Inflammatory macrophage (primary cell): ENCODE results near the gene ADARB2.

ENCODE experiments used
- DNase-seq, 2 donors: peaks; one replicate each; pipeline ENCODE4 v3.0.0-alpha.2; 2020 to 2022

Gene ADARB2

DNA sequence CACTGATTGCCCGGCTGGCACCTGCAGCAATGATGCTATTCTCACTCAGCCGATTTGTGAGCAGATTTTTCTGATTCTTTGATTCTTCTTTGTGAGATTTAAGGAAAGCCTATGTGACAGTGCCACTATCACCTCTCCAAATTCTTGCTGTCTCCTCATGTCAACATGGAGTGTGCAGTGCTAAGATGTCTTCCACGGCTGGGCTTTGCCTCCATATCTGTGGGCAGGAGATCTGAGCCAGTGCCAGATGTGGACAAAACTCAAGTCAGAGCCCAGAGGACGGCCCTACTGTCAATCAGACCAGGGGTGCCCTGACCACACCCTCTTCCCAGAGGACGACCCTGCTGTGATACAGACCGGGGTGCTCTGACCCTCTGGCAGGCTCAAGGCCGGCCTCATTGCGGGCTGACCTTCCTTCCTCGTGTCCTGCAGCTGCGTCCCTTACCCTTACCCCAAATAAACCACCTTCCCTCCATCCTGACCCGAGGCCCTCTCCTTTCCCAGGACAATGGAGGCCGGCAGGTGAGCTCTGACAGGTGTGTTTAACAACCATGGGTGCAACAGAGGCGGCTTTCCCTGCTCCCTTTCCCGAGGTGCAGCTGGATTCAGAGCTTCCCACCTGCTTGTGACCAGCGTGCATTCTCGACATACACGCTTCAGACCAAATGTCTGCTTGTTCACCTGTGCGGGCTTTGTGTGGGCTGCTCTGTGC, 221.4 kb downstream of the ADARB2 start:
- DNase-seq: no peak

DNA sequence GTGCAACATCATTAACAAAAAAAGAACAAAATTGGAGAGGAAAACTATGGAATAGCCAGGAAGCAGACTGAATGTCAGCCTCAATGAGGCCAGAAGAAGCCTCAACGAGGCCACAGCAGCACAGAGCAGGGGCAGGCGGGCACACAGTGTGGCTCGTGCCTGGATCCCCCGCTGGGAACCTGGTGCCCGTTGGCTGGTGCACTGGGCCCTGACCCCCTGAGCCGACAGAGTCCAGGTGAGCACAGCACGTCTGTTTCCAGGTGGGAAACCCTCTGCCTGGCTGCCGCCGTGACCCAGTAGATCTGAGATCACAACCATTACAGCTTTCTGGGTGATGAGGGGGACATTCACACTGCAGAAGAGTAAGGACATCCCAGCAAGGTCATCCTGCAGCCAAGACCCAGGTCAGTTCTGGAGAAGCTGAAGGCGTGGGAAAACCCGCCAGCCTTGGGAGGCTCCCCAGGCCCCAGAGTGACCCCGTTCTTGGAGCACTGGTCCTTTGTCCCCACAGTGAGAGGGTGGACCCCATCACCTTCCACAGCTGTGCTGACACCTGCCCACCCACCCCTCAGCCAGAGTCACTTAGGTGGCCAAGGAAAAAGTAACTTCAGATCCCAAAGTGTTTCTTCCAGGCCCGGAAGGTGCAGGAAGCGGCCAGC, 222.1 kb downstream of the ADARB2 start:
- DNase-seq: no peak

DNA sequence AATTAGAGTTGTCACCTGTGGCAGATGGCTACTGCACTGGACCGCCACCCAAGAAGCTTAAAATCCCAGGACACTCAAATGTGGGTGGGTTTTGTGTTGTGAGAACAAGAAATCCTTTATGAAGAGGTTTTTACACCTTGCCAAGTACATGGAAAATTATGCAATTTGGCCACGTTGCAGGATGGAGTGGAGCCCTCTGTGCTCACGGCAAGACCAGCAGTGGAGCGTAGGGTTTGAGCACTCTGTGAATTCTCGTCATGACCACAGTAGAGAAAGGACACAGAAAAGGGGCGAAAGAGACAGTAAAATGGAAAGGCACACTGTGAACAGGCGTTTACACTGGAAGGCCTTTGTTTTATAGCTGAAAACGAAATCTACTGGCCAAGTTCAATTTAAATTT, 222.6 kb downstream of the ADARB2 start:
- no peak for DNase-seq

DNA sequence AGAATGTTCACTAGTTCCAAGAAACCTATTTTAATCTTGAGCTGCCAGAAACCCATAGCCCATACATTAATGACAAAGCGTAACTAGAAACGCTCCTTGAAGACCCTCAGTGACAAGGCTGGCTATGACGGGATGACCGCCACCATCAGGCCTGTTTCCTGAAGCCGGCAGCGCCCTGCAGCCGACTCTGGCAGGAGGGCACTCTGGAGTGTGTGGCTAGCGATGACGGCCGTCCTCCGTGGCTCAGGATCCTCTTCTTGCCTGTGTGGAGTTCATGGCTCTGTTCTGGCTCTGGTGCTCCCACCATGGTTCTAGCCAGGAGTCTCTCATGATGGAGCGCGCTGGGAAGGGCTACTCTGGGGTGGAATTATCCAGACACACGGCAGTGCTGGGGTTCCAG, 224.1 kb downstream of the ADARB2 start:
- DNase-seq: no peak

DNA sequence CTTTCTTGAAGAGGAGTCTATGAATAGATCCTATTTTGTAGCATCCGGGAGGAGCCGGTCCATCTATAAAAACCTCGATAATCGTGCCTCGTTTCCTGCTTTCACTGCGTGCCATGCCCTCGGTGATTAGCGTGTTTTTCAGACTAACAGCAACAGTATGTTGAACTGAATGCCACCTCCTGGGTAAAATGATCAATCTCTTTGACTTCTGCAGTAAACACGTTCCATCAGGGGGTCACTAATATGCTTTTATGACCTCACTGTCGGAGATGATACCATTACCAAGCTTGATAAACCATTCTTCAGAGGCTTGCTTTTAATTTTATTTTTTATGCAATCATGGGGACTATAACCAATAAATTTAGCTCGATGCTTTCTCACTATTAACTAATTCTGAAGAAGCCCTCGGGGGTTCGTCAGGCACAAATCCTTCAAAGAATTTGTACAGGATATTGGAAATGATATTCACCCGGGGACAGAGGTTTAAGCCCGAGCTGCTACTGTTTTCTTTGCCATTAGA, 228.3 kb downstream of the ADARB2 start:
- DNase-seq: no peak

DNA sequence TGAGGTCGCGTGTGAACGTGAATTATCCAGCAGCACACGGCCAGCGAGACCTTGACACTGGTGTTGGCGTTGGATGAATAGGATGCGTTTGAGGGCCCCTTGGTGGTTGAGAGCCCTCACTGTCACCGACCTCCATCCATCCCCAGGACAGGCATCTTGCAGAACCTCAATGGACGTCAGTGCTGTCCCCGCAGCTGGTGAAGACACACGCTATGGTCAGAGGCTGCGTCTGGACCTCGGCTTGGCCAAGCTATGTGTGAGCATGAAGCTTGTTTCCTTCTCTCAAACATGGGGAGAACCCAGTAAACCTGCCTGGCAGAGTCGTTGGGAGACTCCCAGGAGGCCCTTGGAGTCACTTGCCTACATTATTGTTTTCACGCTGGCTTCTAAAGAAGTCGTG, 229.2 kb downstream of the ADARB2 start:
- no peak for DNase-seq

DNA sequence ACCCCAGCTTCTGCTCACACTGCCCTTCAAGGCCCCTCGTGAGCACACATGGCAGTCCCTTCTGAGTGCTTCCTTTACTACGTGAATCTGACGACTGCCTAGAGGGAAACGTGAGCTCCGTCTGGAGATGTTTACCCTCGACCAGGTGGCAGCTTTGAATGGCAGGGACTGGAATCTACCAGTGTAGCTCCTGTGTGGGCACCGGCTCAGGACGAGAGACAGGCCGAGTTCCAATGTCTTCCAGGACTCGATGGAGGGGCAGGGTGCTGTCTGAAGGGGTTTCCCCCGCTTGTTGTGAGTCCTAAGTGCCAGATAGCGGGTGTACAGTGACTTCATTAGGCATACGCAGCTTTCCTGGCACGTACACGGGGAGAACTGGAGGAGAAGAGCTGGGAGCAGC, 229.9 kb downstream of the ADARB2 start:
- DNase-seq: no peak

DNA sequence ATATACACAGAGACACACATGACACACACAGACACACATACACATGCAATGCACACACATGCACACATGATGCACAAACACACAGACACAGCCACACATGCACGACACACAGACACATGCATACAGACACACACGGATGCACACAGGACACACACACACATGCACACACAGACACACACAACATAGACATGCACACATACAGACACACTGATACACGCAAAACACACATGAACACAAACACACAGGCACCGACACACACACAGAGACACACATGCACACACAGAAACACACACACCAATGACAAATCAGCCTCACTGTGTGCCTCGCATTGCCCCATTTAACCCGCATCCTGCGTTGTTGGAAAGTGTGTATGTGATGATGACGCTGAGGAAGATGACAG, 232.4 kb downstream of the ADARB2 start:
- DNase-seq: no peak

DNA sequence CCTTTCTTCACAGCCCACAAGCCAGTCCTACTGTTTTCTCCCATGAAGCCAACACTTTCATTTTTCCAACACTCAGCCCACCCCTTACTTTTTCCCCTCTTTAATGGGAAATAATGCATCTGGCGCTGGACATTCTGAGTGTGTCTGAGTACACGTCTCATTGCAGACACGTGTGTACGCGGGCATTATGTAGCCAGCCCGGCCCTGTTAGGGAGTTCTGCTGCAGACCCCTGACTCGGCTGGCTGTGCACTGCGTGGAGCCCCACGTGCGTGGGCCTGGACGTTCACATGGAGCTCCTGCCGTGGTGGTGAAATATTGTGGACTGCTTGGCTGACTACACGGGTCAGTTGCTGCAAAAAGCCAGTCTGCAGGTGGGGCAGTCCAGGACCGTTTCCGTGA, 233.0 kb downstream of the ADARB2 start:
- DNase-seq: no peak

DNA sequence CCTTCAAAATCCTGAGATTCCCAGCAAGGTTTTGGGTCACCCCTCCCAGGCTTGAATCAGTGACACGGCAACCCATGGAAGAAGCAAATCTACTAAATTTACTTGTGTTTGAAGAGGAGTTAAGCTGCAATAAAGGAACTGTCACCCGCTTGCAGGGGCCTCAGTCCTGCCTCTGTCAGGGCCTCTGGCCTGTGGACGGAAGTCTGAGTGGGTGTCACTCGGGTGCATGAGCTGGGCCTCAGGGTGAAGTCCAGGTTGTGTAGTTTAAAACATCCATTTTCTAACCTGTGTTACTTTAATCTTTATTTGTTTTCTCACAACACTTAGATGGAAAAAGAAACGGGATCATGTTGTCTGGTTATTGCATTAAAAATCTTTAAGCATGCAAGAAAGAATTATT, 234.9 kb downstream of the ADARB2 start:
- no peak for DNase-seq

DNA sequence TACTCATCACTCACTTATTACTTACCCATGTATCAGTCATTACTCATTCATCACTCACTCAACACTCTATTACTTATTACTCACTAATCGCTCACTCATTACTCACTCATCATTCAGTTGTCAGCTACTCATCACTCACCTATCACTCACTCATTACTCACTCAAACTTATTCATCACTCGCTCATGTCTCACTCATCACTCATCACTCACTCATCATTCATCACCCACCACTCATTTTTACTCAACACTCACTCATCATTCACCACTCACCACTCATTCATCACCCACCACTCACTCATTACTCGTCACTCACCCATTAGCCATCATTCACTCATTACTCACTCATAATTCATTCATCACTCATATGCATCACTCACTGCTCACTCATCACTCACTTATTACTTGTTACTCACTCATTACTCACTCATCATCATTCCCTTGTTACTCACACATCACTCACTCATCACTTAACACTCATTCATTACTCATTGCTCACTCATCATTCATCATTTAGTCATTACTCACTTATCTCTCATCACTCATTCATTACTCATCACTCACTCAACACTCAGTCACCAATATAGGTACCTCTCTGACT, 237.9 kb downstream of the ADARB2 start:
- no peak for DNase-seq

DNA sequence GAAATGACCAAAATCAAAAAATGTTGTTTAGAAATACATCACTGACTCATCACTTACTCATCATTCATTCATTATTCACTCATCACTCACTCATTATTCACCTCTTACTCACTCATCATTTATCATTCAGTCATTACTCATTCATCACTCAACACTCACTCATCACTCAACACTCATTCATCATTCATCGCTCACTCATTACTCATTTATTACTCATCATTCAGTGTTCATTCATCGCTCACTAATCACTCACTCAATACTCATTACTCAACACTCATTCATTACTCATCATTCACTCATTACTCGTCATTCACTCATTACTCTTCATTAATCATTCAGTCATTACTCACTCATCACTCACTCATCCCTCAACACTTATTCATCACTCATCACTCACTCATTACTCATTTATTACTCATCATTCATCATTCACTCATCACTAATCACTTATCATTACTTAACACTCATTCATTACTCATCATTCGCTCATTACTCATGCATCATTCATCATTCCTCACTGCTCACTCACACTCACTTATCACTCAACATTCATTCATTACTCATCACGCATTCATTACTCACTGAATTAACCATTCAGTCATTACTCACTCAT, 238.5 kb downstream of the ADARB2 start:
- no peak for DNase-seq

DNA sequence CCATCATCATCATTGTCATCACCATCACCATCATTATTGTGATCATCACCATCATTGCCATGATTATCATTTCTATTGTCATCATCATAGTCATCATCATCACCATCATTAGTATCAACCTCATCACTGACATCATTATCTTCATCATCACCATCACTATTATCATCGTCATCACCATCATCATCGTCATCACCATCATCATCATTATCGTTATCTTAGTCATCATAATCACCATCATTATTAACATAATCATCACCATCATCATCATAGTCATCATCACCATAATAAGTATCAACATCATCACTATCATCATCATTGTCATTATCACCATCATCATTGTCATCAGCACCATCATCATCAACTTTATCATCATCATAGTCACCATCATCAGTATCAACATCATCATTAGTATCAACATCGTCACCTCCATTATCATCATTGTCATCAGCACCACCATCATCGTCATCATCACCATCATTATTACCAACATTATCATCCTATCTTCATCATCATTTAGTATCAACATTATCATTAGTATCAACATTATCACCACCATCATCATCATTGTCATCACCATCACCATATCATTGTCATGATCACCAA, 241.3 kb downstream of the ADARB2 start:
- DNase-seq: no peak

DNA sequence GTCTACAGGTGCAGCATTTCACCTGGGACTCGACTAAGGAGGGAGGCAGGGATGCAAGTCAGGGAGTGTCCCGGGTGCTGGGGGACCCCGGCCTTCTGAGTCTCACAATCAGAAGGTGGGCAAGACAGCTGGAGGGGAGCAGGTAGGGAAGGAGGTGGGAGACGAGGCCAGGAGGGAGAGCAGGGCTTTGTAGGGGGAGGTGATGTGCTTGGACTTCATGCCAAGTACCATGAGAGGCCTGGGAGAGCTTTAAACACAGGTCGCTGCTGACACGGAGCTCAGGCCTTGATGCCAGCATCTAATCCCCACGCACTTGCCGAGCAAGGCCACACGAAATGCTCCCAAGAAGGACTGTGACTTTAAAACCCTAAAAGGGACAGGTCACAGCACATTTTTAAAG, 244.7 kb downstream of the ADARB2 start:
- no peak for DNase-seq

DNA sequence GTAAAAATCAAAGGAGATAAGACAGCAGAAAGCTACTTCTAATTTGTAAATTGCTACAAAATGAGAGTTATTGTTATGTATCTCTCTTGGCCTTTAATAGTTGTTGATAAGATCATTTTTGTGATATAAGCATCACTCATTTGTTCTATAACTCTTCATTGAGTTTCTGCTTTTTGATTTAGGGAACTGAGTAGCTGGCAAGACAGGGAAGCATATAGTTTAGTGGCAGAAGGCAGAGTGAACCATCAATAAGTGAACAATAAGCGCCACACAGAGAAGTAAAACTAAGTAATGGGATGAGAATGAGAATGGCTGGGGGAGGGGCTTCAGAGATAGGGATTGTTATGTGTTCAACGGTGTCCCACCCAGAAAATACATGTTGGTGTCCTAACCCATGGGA, 245.4 kb downstream of the ADARB2 start:
- no peak for DNase-seq

DNA sequence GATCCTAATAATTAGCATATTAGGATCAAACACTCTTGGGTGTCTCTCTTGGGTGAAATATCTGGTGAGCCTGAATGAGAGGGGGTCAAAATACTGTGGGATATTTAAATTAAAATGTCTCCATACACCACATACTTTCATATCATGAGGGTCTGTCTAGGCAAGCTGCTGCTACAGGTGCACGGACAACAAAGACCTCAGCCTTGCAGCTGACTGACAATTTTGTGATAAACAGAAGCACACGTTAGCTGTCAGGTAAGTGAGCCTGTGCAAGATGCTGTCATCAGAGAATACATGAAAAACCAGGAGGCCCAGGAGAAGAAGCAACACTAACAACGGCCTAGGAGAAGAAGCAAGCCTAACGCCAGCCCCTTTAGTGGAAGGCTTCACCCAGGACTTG, 247.5 kb downstream of the ADARB2 start:
- DNase-seq: no peak

DNA sequence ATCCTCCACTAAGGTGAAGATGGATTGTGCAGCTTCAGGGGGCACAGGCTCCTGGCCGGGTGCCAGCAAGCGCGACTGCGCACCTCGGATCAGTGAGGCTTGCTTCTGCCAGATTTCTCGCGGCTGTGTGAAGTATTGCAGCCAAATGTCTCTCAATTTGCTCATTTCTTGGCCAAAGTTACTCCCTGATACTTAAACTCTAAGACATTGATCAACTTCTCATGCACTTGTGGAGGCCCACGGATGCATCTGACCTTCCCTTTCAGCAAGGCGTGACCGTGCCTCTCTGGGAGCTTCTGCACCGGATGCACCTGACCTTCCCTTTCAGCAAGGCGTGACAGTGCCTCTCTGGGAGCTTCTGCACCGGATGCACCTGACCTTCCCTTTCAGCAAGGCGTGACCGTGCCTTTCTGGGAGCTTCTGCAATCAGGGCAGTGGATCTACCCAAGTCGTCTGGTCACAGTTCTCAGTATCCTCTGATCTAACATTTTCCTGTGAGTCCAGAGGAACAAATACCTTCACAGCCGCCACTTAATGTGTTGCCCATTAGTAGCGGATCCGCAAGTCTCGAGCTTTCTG, 248.3 kb downstream of the ADARB2 start:
- DNase-seq: no peak

DNA sequence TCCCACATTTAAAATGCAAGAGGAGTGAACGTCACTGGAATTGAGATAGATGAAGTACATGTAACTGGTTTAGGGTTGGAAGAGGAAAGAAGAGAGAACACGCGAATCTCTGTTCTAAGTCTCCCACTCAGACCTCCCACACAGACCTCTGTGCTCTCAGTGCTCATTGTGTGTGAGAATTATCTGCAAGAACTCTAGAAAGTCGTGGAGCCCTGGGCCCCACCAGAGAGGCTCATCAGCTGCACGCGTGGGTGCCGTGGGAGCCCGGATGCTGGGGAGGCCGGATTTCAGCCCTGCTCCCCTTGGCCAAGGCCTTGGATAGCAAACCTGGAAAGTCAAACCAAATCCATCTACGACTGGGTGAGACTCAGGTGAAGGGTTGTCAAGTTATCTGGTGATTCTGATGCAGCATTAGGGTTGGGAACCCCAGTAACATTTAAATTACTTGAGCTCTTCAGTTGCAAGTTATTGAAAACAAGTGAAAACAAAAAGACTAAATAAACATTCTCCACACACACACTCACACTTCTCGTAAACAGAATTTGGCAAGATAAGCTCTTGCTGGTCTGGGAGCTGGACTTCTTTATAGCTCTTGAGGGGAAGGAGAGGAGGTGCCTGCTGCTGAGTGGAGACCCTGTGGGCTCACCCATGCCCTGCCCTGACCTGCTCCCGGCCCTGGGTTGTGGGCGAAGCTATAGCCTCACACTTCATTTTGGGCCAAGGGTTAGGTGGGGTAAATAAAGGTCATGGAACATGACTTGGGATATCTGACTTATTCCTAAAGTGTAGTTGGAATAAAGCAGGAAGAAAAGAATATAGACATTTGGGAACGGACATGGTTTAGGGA, 250.3 kb downstream of the ADARB2 start:
- no peak for DNase-seq

DNA sequence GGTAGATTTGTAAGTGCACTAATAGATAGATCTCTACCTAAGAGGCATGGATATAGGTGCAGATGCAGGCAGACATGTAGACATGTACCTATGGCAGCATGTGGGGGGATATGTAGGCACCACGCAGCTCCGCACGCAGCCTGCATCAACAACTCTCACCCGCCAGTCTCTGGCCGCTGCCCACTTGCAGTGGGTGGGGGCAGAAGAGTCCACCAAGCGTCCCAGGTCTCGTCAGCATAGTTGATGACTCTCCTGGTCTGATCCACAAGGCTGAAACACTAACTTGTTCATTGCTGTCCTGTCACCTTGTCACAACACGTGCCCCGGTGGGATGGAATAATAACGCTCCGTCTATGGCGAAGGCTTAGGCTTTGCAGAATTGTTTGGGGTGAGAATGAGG, 252.0 kb downstream of the ADARB2 start:
- no peak for DNase-seq

DNA sequence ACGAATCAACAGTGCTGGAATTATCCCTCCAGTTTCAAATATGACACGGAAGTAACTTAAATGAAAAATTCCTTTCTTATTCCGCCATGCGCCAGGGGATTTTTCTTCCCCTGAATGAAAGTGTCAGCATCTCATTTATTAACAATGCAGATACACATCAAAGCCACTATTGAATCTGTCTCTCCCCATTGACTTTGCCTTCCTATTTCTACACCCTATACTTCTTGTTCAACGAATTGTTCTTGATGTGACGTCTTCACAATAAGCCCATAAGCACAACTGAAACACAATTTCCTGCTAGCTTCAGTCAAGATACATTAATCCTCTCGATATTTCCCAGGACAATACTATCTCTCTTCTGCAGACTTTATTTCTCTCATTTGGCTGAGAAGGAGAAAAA, 253.5 kb downstream of the ADARB2 start:
- DNase-seq: no peak

DNA sequence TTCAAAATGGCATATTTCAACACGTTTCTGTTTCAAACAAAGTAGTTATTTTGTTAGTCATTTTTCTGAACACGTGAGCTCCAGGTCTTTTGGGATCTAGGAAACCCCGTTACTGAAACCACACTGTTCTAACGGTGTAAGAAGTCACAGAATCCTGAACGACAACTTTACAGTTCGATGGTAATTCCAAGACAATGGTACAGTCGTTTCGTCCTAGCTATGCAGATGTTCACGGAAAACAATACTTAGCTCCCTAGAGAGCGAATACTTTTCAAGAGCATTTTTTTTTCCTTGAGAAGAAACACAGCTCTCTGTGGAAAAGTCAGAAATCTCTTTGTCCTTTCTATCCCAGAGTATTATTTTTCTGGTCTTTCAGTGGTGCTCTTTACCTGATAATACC, 254.1 kb downstream of the ADARB2 start:
- no peak for DNase-seq

DNA sequence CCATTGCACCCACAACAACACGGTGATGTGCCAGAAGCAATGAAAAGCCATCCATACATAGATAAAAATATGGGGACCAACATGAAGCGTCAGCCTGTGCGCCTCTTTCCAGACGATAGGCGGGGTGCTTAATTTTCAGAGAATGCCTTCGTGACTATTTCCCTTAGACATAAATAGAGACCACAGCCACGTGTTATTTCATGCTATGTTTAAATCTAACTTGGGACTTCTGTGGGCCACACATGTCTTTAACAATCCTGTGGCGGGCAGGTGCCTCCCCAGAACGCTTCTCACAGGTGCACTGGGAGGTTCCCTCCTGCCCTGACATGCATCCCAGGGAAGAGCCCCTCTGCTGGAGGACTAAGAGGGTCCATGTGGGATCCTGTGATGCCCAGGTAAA, 259.7 kb downstream of the ADARB2 start:
- DNase-seq: no peak
